ENCODE data around the gene RDH12.

- TF ChIP-seq, protein P1, sequence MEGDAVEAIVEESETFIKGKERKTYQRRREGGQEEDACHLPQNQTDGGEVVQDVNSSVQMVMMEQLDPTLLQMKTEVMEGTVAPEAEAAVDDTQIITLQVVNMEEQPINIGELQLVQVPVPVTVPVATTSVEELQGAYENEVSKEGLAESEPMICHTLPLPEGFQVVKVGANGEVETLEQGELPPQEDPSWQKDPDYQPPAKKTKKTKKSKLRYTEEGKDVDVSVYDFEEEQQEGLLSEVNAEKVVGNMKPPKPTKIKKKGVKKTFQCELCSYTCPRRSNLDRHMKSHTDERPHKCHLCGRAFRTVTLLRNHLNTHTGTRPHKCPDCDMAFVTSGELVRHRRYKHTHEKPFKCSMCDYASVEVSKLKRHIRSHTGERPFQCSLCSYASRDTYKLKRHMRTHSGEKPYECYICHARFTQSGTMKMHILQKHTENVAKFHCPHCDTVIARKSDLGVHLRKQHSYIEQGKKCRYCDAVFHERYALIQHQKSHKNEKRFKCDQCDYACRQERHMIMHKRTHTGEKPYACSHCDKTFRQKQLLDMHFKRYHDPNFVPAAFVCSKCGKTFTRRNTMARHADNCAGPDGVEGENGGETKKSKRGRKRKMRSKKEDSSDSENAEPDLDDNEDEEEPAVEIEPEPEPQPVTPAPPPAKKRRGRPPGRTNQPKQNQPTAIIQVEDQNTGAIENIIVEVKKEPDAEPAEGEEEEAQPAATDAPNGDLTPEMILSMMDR (IDR thresholded peaks at IDR 0.05 in 4 of 5, conservative IDR thresholded peaks at IDR 0.05 in 1 of 5) = no peak
- TF ChIP-seq POLR2A (IDR thresholded peaks at IDR 0.05) = no peak
Measured at GRCh38 chr14:67694791-67695393, 6.8 kb upstream of the RDH12 start.

Data from gastrocnemius medialis (tissue), 4 donors.